ENCODE data around the gene CTIF. TPM values are rescaled to one million over a fixed set of nuclear protein-coding genes. Genes with fewer than 3 reads are reported as not detected.
"Not testable (repeated sequence)": the region's sequence is repeated elsewhere in the genome, so short reads cannot be mapped to it uniquely, and the experiment has no call there.

CTIF gene
- total RNA-seq, 2 donors from 2014 or later, result 30.6 to 61.2 TPM

GRCh38 chr18:48644029-48644428 lies 105.2 kb downstream of the CTIF start:
- Histone ChIP-seq H3K9me3 (no peaks in the 10 kb centered on the region), H3K4me3 (no peak overlapping the region), H3K36me3 (peaks cover 4% of the 10 kb centered on the region), H3K4me1 (no peaks in the 10 kb centered on the region), H3K27me3 (no peaks in the 10 kb centered on the region), H3K27ac (no peak overlapping the region)
- TF ChIP-seq, protein P1, sequence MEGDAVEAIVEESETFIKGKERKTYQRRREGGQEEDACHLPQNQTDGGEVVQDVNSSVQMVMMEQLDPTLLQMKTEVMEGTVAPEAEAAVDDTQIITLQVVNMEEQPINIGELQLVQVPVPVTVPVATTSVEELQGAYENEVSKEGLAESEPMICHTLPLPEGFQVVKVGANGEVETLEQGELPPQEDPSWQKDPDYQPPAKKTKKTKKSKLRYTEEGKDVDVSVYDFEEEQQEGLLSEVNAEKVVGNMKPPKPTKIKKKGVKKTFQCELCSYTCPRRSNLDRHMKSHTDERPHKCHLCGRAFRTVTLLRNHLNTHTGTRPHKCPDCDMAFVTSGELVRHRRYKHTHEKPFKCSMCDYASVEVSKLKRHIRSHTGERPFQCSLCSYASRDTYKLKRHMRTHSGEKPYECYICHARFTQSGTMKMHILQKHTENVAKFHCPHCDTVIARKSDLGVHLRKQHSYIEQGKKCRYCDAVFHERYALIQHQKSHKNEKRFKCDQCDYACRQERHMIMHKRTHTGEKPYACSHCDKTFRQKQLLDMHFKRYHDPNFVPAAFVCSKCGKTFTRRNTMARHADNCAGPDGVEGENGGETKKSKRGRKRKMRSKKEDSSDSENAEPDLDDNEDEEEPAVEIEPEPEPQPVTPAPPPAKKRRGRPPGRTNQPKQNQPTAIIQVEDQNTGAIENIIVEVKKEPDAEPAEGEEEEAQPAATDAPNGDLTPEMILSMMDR (IDR thresholded peaks at IDR 0.05), result no peak
- no peak for DNase-seq (ENCODE audit: low spot score)

- no peak overlapping the region for H3K4me3 ChIP-seq
- no peak for DNase-seq (ENCODE audit: low spot score)
- TF ChIP-seq, protein P1 (IDR thresholded peaks at IDR 0.05), result no peak
Measured at GRCh38 chr18:48645427-48646002, 106.7 kb downstream of the CTIF start.

DNA sequence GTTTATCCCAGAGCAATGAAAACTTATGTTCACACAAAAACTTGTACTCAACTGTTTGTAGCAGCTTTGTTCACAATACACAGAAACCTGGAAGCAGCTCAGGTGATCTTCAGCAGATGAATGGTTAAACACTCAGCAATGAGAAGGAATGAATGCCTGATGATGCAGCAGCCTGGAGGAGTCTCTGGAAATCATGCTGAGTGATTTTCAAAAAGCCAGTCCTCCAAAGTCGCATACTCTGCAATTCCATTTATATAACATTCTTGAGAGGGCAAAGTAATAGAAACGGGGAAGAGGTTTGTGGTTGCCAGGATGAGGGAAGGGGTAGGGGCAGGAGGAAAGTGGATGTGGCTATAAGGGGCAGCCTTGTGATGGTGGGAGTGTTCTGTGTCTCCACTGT lies 108.1 kb downstream of the CTIF start:
- H3K36me3 ChIP-seq, result peaks cover 4% of the 10 kb centered on the region
- no peak overlapping the region for H3K4me3 ChIP-seq
- H3K9me3 ChIP-seq, result no peaks in the 10 kb centered on the region
- DNase-seq (ENCODE audit: low spot score), result no peak
- H3K27me3 ChIP-seq, result no peaks in the 10 kb centered on the region
- TF ChIP-seq, protein P1 (IDR thresholded peaks at IDR 0.05), result no peak
- no peaks in the 10 kb centered on the region for H3K4me1 ChIP-seq
- H3K27ac ChIP-seq, result no peak overlapping the region

More at GRCh38 chr18:48645427-48646002, 106.7 kb downstream of the CTIF start:
- no peaks in the 10 kb centered on the region for H3K27me3 ChIP-seq
- H3K9me3 ChIP-seq, result no peaks in the 10 kb centered on the region
- no peaks in the 10 kb centered on the region for H3K4me1 ChIP-seq
- no peak overlapping the region for H3K27ac ChIP-seq
- peaks cover 4% of the 10 kb centered on the region for H3K36me3 ChIP-seq

DNA sequence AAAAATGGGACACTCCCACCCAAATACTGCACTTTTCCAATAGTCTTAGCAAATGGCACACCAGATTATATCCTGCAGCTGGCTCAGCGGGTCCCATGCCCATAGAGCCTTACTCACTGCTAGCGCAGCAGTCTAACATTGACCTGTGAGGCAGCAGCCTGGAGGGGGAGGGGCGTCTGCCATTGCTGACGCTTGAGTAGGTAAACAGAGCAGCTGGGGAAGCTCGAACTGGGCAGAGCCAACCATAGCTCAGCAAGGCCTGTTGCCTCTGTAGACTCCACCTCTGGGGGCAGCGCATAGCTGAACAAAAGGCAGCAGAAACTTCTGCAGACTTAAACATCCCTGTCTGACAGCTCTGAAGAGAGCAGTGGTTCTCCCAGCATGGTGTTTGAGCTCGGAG lies 110.4 kb downstream of the CTIF start:
- DNase-seq (ENCODE audit: low spot score), result no peak
- no peaks in the 10 kb centered on the region for H3K27me3 ChIP-seq
- H3K4me3 ChIP-seq, result no peak overlapping the region
- peaks cover 1% of the 10 kb centered on the region for H3K36me3 ChIP-seq
- no peak overlapping the region for H3K27ac ChIP-seq
- no peaks in the 10 kb centered on the region for H3K4me1 ChIP-seq
- no peaks in the 10 kb centered on the region for H3K9me3 ChIP-seq
- TF ChIP-seq, protein P1 (IDR thresholded peaks at IDR 0.05), result no peak

- H3K4me3 ChIP-seq; H3K36me3 ChIP-seq; DNase-seq (ENCODE audit: low spot score); H3K9me3 ChIP-seq; H3K27ac ChIP-seq; H3K4me1 ChIP-seq; H3K27me3 ChIP-seq: not testable (repeated sequence)
Measured at GRCh38 chr18:48654591-48654990, 115.8 kb downstream of the CTIF start.

DNA sequence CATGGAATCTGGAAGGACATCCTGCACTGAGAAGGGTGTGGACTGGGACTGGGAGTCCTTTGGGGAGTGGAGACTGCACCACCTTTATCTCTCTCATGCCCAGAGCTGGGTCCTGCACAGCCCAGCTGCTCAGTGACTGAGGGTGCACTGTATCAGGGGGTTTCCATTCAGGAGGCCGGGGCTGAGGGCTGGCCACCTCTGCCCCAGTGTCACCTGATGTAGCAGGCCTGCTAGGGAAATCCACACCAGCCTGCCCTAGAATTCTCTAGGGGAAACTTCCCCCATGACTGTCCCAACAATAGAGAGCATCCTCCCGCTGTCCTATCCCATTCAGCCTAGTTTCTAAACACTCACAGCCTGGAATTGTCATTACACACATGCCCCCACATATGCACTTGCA lies 116.7 kb downstream of the CTIF start:
- Histone ChIP-seq H3K9me3 (no peaks in the 10 kb centered on the region), H3K4me1 (peaks cover 0 to 7% of the 10 kb centered on the region in 2 donors), H3K27ac (no peak overlapping the region), H3K27me3 (no peaks in the 10 kb centered on the region), H3K36me3 (no peaks in the 10 kb centered on the region), H3K4me3 (no peak overlapping the region)
- TF ChIP-seq, protein P1 (IDR thresholded peaks at IDR 0.05), result no peak
- no peak for DNase-seq (ENCODE audit: low spot score)

Data from right atrium auricular region (tissue), 2 donors.